Erythroblast (primary cell): ENCODE results near the gene SPINT1.
A peak's percentile ranks its signal among the peaks of the same experiment; 100 is the strongest.

Experiments
- DNase-seq, 2 experiments: peaks; one replicate each; lab custom pipeline; 2025; lab: John Stamatoyannopoulos, UW
- GATA1 ChIP-seq: IDR thresholded peaks from 2 replicates; pipeline ENCODE4 v1.6.1; 2011; ENCODE audit warnings: low read depth, mild to moderate bottlenecking, control low read depth, low read length, moderate library complexity
- POLR2A ChIP-seq: IDR thresholded peaks from 2 replicates; pipeline ENCODE4 v1.6.1; 2011; ENCODE audit warnings: mild to moderate bottlenecking, low read length

SPINT1 gene, protein sequence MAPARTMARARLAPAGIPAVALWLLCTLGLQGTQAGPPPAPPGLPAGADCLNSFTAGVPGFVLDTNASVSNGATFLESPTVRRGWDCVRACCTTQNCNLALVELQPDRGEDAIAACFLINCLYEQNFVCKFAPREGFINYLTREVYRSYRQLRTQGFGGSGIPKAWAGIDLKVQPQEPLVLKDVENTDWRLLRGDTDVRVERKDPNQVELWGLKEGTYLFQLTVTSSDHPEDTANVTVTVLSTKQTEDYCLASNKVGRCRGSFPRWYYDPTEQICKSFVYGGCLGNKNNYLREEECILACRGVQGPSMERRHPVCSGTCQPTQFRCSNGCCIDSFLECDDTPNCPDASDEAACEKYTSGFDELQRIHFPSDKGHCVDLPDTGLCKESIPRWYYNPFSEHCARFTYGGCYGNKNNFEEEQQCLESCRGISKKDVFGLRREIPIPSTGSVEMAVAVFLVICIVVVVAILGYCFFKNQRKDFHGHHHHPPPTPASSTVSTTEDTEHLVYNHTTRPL

DNA sequence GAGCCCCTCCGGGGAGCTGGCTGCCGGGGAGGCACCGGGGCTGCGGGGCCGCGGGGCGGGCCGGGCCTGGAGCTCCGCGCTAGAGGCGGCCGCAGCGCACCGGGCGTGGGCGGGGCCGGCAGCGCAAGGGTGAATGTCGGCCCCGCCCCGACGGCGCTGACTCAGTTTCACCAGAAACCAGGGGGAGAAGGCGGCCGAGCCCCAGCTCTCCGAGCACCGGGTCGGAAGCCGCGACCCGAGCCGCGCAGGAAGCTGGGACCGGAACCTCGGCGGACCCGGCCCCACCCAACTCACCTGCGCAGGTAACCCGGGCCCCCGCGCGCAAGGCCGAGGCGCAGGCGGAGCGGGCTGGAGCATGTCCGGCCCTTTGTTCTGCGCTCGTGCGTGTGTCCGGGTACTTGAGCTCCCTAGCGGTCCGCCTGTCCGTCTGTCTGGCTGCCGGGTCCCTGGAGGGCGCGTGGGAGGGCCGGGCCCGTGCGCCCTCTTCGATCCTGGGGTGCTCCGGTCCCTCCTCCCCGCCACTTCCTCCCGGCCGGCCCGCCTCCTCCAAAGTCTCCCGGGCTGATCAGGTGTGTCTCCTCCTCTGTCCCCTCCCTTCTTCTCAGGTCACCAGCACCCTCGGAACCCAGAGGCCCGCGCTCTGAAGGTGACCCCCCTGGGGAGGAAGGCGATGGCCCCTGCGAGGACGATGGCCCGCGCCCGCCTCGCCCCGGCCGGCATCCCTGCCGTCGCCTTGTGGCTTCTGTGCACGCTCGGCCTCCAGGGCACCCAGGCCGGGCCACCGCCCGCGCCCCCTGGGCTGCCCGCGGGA, at the start of gene SPINT1:
Gene SPINT1 (plus strand): TSS at position 164 of the 811 bp plus-strand sequence. CDS start 507 bp downstream, at position 671.
- TF ChIP-seq GATA1 (no peak), POLR2A (no peak)
- peak; percentile 40 to 42 for DNase-seq

DNA sequence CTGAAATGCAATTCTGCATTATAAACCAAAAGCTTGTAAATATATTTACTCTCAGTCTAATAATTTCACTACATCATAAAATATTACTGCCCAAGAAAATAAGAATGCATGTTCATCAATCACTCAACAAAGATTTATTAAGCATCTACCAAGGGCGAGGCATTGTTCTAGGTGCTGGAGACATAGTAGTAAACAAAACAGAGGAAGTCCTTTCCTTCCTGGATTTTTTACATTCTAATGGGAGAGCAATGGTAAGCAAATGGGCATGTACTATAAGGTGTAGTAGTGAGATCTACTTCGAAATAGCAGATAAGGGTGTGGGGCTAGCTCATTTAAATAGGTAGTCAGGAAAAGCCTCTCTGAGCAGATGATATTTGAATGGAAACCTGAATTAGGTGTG, 47.8 kb upstream of the SPINT1 start:
- DNase-seq: no peak
- TF ChIP-seq POLR2A (no peak), GATA1 (no peak)

DNA sequence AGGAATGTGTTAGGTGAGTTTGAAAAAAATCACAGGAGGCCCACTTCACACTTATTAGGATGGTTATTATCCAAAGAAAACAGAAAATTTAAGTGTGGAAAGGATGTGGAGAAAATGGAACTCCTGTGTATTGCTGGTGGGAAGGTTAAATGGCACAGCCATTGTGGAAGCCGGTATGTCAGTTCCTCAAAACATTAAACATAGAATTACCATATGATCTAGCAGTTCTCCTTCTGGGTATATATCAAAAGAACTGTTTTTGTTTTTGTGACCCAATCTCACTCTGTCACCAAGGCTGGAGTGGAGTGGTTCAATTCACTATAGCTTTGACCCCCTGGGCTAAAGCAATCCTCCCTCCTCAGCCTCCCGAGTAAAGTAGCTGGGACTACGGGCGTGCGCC, 47.3 kb upstream of the SPINT1 start:
- no peak for TF ChIP-seq POLR2A
- no peak for TF ChIP-seq GATA1
- no peak for DNase-seq

DNA sequence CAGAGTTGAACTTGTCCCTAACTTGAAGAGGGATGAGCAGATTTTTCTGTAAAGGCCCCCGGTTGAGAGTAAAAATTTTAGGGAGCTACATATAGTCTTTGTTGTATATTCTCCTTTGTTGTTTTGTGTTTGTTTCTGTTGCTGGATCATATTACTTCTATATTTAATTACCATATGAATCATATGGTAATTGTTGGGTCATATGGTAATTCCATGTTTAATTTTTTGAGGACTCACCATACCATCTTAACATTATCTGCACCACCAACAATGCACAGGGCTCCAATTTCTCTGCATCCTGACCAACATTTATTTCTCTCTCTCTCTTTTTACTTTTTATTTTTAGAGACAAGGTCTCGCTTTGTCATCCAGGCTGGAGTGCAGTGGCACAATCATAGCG, 44.3 kb upstream of the SPINT1 start:
- no peak for DNase-seq
- TF ChIP-seq GATA1 (no peak), POLR2A (no peak)

DNA sequence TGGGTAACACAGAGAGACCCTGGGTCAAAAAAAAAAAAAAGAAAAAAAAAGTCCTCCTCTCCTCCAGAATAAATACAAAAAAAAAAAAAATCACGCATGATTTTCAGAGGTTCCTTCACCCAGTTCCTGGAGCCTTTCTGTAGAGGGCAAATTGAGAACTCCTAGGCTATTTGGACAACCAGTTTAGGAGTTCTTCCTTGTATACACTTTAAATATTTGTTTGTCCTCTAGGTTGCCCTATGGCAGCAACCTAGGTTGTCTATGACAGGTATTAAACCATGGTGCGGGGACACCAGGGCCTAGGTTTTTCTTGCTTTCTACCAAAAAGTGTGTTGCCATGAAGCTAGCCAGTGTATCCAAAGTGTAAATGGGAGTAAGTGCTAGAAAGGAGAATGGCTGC, 40.8 kb upstream of the SPINT1 start:
- DNase-seq: no peak

DNA sequence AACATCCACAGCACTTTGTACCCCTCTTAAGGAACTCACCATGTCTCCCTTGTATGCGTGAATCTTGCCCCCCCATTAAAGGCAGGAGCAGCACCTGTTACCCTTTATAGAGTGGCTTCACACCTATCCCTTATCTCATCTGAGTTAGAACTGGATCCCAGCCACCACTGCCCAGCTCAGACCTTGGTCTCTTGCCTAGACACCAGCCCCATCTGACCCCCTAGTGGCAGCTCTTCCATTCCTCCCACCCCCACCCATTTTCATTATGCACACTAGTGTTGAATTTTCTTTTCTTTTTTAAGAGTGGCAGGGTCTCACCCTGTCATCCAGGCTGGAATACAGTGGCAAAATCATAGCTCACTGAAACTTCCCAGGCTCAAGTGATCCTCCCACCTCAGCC, 40.2 kb upstream of the SPINT1 start:
- no peak for DNase-seq
- TF ChIP-seq GATA1 (no peak), POLR2A (no peak)

More for the DNA sequence above, 40.8 kb upstream of the SPINT1 start:
- TF ChIP-seq GATA1: no peak
- TF ChIP-seq POLR2A: no peak

DNA sequence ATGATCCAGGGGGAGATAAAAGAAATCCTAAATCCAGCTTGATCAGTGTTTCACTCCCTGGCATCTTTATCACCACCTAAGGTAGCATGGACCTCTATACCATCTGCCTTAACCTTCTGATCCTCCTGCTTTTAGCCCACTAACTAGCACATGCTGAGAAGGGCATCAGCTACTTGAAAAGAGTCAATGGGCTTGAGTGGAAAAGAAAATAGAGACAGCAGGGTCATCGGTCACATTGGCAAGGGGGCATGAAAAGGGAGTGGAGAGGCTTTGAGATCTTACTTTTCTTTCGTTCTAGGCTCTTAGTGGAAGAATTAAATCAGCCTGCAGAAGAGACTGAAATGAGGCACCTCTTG, 37.2 kb upstream of the SPINT1 start:
- TF ChIP-seq POLR2A (no peak), GATA1 (no peak)
- no peak for DNase-seq

DNA sequence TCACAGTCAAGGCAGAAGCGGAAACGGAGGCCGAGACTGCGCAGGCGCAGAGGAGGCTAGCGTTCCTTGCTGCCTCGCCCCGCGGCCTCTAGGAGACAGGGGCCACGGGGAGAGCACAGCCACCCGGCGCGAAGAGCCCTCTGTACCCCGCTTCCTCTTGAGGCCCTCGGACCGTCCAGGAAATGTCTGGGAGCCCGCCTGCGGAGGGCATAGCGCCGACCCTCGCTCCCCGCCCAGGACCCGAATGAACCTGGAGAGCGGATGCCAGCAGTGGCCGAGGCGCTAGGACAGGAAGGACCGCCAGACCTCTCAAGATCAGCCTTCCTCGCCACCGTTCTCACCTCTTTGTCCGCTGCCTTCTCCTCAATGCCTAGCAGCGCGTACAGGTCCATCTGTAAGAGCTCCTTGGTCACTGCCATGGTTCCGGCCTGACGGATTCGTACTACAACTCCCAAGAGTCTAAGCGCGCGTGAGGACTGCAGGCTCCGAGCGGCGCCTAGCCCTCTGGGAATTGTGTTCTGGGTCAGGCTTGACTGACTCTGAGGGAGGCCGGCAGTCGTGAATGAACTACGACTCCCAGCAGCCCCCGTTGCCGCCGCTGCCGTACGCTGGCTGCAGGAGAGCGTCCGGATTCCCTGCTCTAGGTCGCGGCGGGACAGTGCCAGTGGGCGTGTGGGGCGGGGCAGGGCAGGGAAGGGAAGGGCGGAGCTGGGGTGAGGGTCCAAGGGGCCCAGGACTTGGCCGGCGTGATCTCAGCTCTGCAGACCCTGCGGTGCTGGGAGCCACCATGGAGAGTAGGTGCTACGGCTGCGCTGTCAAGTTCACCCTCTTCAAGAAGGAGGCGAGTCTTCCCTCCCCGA, 36.6 kb upstream of the SPINT1 start, which contains the start of the genes DNAJC17 and ZFYVE19:
Gene DNAJC17 (minus strand): TSS at position 446 of the 860 bp plus-strand sequence. CDS start 27 bp downstream, at position 419.
Gene ZFYVE19 (plus strand): TSS at position 62 of the 860 bp plus-strand sequence. CDS start 501 bp downstream, at position 563.
- TF ChIP-seq GATA1 (no peak), POLR2A (peak; percentile 79)
- DNase-seq: peak; percentile 97 to 98

DNA sequence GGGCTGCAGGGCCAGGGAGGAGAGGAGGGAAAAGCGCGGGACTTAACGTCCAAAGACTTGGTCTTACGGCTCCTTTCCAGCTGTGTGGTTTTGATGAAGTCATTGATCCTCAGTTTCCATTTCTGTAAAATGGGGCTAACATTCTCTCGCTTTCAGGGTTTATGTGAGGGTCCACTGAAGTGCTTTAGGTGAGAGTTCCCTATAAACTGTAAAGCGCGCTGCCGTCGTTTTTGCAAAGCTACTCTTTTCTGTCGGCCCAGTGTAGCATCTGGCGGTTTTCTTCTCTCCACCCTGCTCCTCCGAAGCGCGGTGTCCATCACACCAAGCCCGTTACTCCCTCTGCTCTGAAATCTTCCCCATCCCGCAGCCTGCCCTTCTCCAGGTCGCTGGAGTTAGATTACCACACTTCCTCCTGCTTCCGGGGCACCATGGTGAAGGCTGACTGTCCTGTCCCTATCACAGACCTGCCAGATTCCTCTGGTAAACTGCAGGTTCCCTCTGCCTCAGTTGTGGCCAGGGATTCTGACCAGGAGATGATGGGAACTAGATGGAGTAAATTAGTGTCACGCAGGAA, 35.9 kb upstream of the SPINT1 start:
- TF ChIP-seq GATA1 (no peak), POLR2A (no peak)
- no peak for DNase-seq

DNA sequence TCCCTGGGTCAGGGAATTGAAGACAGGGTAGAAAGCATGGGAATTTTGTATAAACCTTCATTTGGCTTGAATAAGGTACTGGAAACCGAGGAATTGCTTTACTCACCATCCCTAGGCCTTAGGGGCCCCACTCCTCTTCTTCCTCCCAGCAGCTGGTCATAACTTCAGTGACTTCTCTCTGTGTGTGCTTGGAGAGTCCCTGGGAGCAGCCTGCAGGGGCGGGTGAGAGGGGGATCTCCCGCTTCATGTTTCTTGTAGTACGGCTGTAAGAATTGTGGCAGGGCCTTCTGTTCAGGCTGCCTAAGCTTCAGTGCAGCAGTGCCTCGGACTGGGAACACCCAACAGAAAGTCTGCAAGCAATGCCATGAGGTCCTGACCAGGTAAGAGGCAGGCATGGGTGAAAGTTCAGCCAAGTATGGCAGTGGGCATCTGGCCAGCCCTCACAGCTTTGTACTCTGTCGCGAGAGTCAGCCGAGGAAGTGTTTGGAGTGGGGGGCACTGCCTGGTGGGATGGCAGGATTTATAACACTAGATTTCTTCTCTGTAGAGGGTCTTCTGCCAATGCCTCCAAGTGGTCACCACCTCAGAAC, 34.9 kb upstream of the SPINT1 start:
- TF ChIP-seq GATA1 (no peak), POLR2A (no peak)
- no peak for DNase-seq

DNA sequence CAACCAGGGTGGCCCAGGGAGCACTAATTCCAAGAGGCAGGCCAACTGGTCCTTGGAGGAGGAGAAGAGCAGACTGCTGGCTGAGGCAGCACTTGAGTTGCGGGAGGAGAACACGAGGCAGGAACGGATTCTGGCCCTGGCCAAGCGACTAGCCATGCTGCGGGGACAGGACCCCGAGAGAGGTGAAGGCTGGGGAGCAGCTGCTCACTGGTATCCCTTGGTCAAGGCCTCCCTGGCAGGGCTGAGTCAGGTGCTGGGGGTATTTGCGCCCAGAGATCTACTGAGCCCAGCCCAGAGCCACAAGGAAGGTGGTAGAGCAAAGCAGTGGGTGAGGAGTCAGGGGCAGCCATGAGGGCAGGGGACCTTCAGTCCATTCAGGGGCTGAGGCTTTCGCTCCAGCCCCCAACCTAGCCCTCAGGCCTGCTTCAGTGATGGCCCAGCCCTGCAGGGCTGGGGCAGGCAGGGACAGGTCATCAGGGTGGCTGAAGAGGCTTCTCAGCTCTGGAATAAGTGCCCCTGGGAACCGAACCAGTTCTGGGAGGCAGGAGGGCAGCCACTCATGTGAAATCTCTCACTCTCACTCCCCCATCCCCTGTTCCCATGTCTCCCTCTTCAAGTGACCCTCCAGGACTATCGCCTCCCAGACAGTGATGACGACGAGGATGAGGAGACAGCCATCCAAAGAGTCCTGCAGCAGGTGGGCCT, 31.0 kb upstream of the SPINT1 start:
- TF ChIP-seq GATA1: no peak
- no peak for DNase-seq
